Activated CD8-positive, alpha-beta memory T cell treated with anti-CD3 and anti-CD28 coated beads, Interleukin-2, amount 10 ng/mL, durations not matched to agents 7 days and 5 days (primary cell): ENCODE measurements around the gene TRAPPC6A. TPM values are rescaled to one million over a fixed set of nuclear protein-coding genes. Genes with fewer than 3 reads are reported as not detected.

Experiments
- ATAC-seq: fragments of 150-1000 bp; cut with Tn5 transposase; one replicate; pipeline ENCODE4 v1.10.0; 2021; ENCODE audit warnings: moderate library complexity
- CTCF ChIA-PET: fragments of 350-600 bp; sonication (Branson Sonifier 250); formaldehyde crosslinking; loops from one replicate; lab custom pipeline; 2021; ENCODE audit warnings: antibody characterized with exemption; lab: Charles Lee
- DNase-seq: peaks from one replicate; pipeline ENCODE4 v3.0.0-alpha.2; 2020
- H3K27ac Mint-ChIP-seq: one replicate; pipeline ENCODE4 v1.8.0; 2021; ENCODE audit warnings: mild to moderate bottlenecking, mixed read lengths
- H3K27me3 Mint-ChIP-seq: one replicate; pipeline ENCODE4 v1.8.0; 2021; ENCODE audit warnings: mixed read lengths
- H3K36me3 Mint-ChIP-seq: one replicate; pipeline ENCODE4 v1.8.0; 2021; ENCODE audit warnings: mild to moderate bottlenecking, mixed read lengths
- H3K4me1 Mint-ChIP-seq: one replicate; pipeline ENCODE4 v1.8.0; 2021; ENCODE audit warnings: mixed read lengths
- H3K4me3 Mint-ChIP-seq: one replicate; pipeline ENCODE4 v1.8.0; 2021; ENCODE audit warnings: mild to moderate bottlenecking, moderate library complexity, mixed read lengths
- H3K9me3 Mint-ChIP-seq: one replicate; pipeline ENCODE4 v1.8.0; 2022; ENCODE audit warnings: low read depth, mixed read lengths
- total RNA-seq, 2 experiments: library from RNA; stranded (reverse); gene quantifications; one replicate each; pipeline ENCODE4 v1.2.3, GENCODE V29; 2021

Gene TRAPPC6A
- total RNA-seq, 2 experiments from 2014 or later, result 50.3 to 50.6 TPM

DNA sequence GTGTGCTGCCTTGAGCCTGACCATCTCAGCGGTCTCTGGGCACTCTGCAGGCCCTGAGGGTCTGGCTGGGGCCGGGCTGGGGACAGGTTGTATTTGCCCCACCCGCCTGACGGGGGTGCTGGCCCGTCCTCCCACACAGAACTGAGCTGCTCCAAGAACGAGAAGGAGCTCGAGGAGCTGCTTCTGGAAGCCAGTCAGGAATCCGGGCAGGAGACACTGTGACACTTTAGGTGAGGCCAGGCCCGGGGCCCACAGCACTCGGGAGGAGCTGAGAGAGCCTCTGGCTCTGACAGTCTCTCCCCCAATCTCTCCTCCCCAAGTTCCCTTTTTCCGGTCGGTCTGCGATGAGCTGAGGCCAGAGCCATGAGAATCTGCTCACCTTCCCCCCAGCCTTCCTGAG, 31.8 kb downstream of the TRAPPC6A start:
- DNase-seq (no peak), ATAC-seq (no peak)
- Mint-ChIP-seq H3K4me3 (no peak overlapping the region), H3K27ac (no peak overlapping the region), H3K36me3 (peaks cover 1% of the 10 kb centered on the region), H3K27me3 (no peaks in the 10 kb centered on the region), H3K9me3 (no peaks in the 10 kb centered on the region), H3K4me1 (peaks cover 6% of the 10 kb centered on the region)
- CTCF ChIA-PET, result interaction anchor here (1.2 kb wide), 1 partner anchor 87 kb away, joined by 4 read pairs; no protein-coding TSS in a partner anchor

DNA sequence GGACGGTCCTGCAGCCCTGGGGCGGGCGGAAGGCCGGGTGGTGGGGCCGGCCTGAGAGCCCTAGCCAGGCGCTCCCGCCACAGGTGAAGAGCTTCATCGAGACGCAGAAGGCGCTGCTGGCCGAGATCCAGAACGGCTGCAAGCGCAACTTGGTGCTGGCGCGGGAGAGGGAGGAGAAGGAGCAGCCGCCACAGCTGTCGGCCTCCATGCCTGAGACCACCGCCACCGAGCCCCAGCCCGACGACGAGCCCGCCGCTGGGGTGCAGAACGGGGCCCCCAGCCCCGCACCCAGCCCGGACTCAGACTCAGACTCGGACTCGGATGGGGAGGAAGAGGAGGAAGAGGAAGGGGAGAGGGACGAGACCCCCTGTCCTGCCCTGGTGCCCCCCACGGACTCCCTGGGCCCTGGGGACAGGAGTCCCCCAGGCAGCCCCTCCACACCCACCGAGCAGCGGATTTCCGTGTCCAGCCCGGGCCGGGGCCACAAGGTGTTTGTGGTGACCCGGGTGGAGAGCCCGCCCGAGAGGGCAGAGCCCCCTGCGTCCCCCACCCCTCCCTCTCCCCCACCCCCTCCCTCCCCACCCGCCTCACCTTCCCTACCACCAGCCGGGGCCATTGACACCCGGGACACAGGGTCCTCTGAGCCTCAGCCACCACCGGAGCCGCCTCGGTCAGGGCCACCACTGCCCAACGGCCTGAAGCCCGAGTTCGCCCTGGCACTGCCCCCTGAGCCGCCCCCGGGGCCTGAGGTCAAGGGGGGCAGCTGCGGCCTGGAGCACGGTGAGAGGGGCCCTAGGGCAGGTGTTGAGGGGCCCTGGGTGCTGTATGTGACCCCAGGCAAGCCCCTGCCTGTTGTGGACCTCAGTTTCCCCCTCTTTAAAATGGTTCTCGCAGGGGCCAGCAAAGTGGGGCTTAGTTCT, 32.5 kb downstream of the TRAPPC6A start:
- CTCF ChIA-PET, result interaction anchor here (1.2 kb wide), 1 partner anchor 86 kb away, joined by 4 read pairs; no protein-coding TSS in a partner anchor
- H3K36me3 Mint-ChIP-seq, result peaks cover 1% of the 10 kb centered on the region
- H3K4me3 Mint-ChIP-seq, result no peak overlapping the region
- no peaks in the 10 kb centered on the region for H3K27me3 Mint-ChIP-seq
- no peak overlapping the region for H3K27ac Mint-ChIP-seq
- DNase-seq (no peak), ATAC-seq (no peak)
- no peaks in the 10 kb centered on the region for H3K9me3 Mint-ChIP-seq
- H3K4me1 Mint-ChIP-seq, result peaks cover 6% of the 10 kb centered on the region

DNA sequence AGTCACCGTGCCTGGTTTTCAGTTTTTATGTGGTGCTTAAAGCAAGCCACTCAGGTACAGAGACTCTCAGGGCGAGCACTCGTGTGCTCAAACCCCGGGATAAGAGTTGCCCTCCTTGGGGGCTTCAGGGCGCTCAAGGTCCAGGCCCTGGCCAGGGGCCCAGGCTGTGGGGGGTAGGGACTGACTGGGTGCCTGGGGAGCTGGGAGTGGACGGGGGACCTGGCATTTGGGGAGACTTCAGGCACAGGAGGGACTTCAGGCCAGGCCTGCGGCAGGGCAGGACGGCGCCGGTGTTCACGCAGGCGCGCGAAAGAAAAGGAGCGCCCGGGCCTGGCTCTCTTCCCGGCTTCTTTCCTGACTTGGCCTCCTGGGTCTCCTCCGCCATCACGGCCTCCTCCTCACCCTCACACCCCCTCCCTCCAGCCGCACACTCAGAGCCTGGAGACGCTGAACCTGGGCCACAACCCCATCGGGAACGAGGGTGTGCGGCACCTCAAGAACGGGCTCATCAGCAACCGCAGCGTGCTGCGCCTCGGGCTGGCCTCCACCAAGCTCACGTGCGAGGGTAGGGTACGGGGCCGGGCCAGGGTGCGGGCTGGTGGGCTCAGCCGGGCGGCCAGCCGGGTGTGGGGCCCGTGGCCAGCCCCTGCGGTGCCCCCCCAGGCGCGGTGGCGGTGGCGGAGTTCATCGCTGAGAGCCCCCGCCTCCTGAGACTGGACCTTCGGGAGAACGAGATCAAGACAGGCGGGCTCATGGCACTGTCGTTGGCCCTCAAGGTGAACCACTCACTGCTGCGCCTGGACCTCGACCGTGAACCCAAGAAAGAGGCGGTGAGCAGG, 33.4 kb downstream of the TRAPPC6A start:
- no peaks in the 10 kb centered on the region for H3K9me3 Mint-ChIP-seq
- CTCF ChIA-PET, result interaction anchor here (0.9 to 1.5 kb wide), 2 partner anchors 9 to 83 kb away, joined by 3 to 4 read pairs; no protein-coding TSS in a partner anchor
- no peaks in the 10 kb centered on the region for H3K27me3 Mint-ChIP-seq
- H3K36me3 Mint-ChIP-seq, result peaks cover 1% of the 10 kb centered on the region
- DNase-seq, result no peak
- ATAC-seq, result no peak
- H3K4me3 Mint-ChIP-seq, result no peak overlapping the region
- H3K4me1 Mint-ChIP-seq, result peaks cover 6% of the 10 kb centered on the region
- H3K27ac Mint-ChIP-seq, result no peak overlapping the region

DNA sequence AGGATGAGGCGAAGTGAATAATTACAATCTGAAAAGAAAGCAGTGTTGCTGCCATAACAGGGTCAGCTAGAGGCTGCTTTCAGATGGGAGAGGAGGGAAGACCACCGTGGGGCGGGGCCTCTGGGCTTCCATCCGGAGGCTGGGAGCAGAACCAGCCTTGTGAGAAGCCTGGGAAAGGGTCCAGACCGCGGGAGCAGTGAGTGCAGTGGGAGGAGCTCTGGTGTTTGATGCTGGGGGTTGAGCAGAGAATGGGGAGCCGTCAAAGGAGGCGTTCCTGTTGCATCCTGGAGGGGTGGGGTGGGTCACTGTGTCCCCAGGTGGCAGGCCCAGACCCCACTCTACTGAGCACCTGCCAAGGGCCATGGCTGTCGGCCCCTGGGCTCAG, 35.3 kb downstream of the TRAPPC6A start:
- Mint-ChIP-seq H3K27ac (no peak overlapping the region), H3K9me3 (no peaks in the 10 kb centered on the region), H3K27me3 (no peaks in the 10 kb centered on the region), H3K4me1 (no peaks in the 10 kb centered on the region), H3K36me3 (peaks cover 1% of the 10 kb centered on the region), H3K4me3 (no peak overlapping the region)
- no peak for ATAC-seq
- CTCF ChIA-PET, result interaction anchor here (0.8 to 1.4 kb wide), 3 partner anchors 12 to 18 kb away, joined by 3 to 4 read pairs (median 3); no protein-coding TSS in a partner anchor
- DNase-seq, result no peak

DNA sequence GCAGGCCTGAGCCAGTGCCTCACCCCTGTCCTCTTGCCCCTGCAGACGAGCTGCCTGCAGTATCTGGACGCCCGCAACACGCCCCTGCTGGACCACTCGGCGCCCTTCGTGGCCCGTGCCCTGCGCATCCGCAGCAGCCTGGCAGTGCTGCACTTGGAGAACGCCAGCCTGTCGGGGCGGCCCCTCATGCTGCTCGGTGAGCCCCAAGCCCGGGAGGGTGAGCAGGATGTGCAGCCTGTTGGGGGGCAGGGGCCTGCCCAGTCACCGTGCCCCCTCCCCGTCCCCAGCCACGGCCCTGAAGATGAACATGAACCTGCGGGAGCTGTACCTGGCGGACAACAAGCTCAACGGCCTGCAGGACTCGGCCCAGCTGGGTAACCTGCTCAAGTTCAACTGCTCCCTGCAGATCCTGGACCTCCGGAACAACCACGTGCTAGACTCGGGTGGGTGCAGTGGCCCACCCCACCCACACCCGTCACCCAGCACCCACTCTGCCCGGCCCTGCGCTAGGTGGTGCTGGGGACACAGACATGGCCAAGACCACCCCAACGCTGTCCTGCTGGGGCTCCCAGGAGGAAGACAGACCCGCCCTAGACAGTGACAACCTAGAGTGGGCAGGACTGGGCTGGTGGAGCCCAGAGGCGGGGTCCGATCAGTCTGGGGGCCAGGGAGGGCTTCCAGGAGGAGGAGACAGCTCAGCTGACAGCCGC, 35.9 kb downstream of the TRAPPC6A start:
- Mint-ChIP-seq H3K36me3 (peaks cover 1% of the 10 kb centered on the region), H3K9me3 (no peaks in the 10 kb centered on the region), H3K27me3 (no peaks in the 10 kb centered on the region), H3K4me1 (no peaks in the 10 kb centered on the region), H3K4me3 (no peak overlapping the region), H3K27ac (no peak overlapping the region)
- ATAC-seq (no peak), DNase-seq (no peak)
- CTCF ChIA-PET, result interaction anchor here (1.4 kb wide), 1 partner anchor 17 kb away, joined by 4 read pairs; no protein-coding TSS in a partner anchor

DNA sequence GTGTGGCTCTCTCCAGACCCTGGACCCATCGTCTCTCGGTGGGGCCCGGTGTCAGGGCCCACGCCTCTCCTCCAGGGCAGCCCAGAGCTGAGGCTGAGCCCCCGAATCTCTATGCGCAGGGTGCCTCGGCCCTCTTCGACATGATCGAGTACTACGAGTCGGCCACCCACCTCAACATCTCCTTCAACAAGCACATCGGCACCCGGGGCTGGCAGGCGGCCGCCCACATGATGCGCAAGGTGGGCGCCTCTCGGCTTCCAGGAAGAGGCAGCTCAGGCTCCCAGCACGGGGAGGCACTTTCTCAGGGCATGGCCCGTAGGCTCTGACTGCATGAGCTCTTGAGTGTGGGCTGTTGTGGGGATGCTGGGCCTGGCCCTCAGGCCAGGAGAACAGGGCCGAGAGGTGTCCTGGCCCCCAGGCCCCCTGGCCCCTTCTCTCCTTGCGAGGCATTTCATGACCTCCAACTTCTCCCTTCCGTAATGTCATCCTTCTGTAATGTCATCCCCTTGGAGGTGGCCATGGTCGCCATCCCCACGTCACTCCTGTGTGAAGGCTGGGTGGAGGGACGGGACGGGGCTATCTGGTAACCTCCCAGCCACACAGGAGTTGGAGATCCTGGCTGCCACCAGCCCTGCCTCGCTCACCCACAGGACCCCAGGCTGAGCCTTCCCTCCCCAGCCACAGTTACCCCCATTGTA, 36.7 kb downstream of the TRAPPC6A start:
- ATAC-seq, result no peak
- Mint-ChIP-seq H3K4me1 (peaks cover 3% of the 10 kb centered on the region), H3K27me3 (no peaks in the 10 kb centered on the region), H3K36me3 (peaks cover 1% of the 10 kb centered on the region), H3K4me3 (no peak overlapping the region), H3K27ac (no peak overlapping the region), H3K9me3 (no peaks in the 10 kb centered on the region)
- CTCF ChIA-PET, result no interaction called here
- no peak for DNase-seq

DNA sequence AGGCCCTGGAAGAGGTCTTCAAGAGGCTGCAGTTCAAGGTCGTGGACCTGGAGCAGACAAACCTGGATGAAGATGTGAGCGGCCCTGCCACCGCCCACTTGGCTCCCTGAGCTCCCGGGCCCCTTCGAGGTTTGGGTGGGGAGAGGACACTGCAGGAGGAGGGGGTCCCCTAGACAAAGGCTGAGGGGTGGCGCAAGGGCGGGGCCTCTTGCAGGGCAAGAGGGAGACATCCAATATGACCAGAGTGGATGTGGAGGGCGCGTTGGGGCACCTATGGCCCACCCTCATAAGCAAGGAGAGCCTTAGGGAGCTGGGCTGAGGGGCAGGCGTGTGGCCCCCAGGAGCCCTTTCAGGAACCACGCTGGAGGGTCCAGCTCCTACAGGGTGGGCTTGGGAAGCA, 37.5 kb downstream of the TRAPPC6A start:
- H3K27ac Mint-ChIP-seq, result no peak overlapping the region

DNA sequence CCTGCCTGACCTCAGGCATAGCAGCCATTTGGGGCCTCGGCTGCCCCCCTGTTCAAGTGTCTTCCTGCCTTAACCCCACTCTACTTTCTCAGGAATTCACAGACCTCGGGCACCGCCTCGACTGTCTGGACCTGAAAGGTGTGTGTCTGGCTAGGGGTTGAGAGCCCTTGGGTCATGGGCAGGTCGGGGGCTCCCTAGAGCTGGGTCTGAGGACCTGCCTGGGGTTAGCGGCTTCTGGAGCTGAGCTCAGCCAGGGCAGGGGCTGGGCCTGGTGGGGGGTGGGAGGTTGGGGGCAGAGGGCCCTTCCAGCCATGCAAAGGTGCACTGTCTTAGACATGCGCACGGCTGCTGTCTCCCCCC, 37.9 kb downstream of the TRAPPC6A start:
- H3K36me3 Mint-ChIP-seq, result peaks cover 1% of the 10 kb centered on the region
- H3K4me1 Mint-ChIP-seq, result peaks cover 5% of the 10 kb centered on the region
- no peak for DNase-seq
- no peaks in the 10 kb centered on the region for H3K27me3 Mint-ChIP-seq
- H3K27ac Mint-ChIP-seq, result no peak overlapping the region
- ATAC-seq, result no peak
- no peaks in the 10 kb centered on the region for H3K9me3 Mint-ChIP-seq
- CTCF ChIA-PET, result no interaction called here
- no peak overlapping the region for H3K4me3 Mint-ChIP-seq

More for the DNA sequence above, 37.5 kb downstream of the TRAPPC6A start:
- H3K4me3 Mint-ChIP-seq, result no peak overlapping the region
- no peaks in the 10 kb centered on the region for H3K27me3 Mint-ChIP-seq
- DNase-seq (no peak), ATAC-seq (no peak)
- peaks cover 1% of the 10 kb centered on the region for H3K36me3 Mint-ChIP-seq
- H3K9me3 Mint-ChIP-seq, result no peaks in the 10 kb centered on the region
- CTCF ChIA-PET, result no interaction called here
- H3K4me1 Mint-ChIP-seq, result peaks cover 5% of the 10 kb centered on the region

DNA sequence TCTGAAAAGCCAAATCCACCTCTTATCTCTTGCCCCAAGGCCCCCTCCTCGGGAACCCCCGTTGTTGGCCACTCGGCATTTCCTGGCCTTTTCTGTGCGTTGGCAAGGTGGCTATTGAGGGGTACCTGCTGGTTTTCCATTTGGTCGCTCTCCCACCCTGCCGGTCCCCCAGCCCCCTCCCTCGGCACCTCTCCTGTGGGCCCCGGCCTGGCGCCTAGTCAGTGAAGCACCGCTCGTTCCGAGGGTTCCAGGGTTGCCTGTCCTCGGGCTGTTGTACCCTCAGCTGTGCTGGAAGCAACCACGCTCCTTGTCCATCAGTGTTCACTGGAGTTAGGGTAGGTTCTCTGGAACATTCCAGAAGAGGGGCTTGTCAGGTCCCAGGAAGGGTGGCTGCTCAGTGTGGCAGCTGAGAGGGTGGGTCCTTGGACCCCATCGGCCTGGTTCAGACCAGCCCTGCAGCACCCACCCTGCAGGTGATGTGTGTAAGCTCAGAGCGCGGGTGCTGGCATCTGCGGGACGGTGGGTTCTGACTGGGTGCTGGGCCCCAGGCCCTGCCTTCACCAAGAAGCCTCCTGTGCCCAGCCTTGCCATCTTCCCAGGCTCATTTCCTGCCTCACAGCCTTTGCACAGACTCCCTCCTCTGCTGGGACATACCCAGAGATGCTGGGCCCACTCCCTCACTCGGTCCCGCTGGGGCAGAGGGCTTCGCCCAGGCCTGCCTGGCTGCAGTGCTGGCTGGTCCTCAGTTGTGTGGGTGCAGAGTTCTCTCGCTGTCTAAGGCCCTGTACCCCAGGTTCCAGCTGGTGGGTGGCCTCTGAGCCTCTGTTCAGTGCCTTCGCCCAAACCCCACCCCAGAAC, 38.5 kb downstream of the TRAPPC6A start:
- peaks cover 1% of the 10 kb centered on the region for H3K36me3 Mint-ChIP-seq
- peaks cover 5% of the 10 kb centered on the region for H3K4me1 Mint-ChIP-seq
- DNase-seq (no peak), ATAC-seq (no peak)
- no peak overlapping the region for H3K27ac Mint-ChIP-seq
- no peaks in the 10 kb centered on the region for H3K27me3 Mint-ChIP-seq
- H3K9me3 Mint-ChIP-seq, result no peaks in the 10 kb centered on the region
- H3K4me3 Mint-ChIP-seq, result no peak overlapping the region
- CTCF ChIA-PET, result interaction anchor here (0.7 kb wide), 1 partner anchor 48 kb away, joined by 3 read pairs; no protein-coding TSS in a partner anchor

DNA sequence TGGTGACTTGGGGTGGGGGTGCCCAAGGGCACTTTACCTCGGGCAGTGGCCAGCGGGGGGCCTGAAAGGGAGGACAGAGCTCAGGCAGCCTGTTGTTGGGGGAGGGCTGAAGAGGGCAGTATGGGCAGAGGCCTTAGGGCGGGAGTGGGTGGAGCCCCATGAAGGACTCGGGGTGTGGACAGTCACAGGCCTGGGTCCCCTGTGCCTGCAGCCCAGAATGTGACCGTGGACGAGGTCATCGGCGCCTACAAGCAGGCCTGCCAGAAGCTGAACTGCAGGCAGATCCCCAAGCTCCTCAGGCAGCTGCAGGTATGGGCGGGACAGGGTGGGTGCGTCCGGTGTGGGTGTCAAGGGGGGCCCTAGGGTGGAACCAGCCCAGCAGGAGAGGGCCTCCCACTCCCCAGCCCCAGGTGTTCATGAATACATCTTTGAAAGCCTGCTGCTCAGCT, 39.7 kb downstream of the TRAPPC6A start:
- H3K4me1 Mint-ChIP-seq, result peaks cover 5% of the 10 kb centered on the region

DNA sequence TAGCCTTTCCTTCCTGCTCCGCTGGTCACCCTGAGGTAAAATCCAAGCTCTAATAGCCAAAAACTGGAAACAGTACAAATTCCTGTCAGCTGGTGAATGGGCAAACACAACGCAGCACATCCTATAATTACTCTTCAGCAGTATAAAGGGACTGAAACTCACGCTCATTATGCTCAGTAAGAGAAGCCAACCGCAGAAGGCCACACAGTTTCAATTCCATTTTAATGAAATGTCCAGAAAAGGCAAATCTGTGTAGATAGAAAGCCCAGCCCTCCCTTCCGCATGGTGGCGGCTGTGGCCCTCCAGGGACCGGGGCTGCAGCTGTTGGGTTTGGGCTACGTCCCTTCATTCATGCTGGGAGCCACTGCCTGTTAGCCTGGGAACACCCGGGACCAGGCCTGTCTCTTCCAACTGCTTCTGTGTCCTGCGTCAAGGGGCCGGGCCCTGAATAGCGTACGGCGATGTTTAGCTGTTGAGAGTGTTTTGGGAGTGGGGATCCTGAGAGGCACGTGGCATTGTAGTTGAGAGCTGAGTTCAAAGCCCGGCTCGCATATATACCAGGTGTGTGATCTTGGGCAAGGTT, 40.8 kb downstream of the TRAPPC6A start:
- Mint-ChIP-seq H3K4me3 (no peak overlapping the region), H3K9me3 (no peaks in the 10 kb centered on the region), H3K4me1 (peaks cover 5% of the 10 kb centered on the region), H3K36me3 (no peaks in the 10 kb centered on the region), H3K27ac (no peak overlapping the region), H3K27me3 (no peaks in the 10 kb centered on the region)
- CTCF ChIA-PET, result interaction anchor here (0.7 to 1.2 kb wide), 2 partner anchors 11 to 34 kb away, joined by 3 to 6 read pairs; no protein-coding TSS in a partner anchor
- ATAC-seq (no peak), DNase-seq (no peak)

More for the DNA sequence above, 39.7 kb downstream of the TRAPPC6A start:
- DNase-seq, result no peak
- H3K9me3 Mint-ChIP-seq, result no peaks in the 10 kb centered on the region
- no peak for ATAC-seq
- CTCF ChIA-PET, result interaction anchor here (0.7 to 1.2 kb wide), 2 partner anchors 13 to 49 kb away, joined by 3 to 6 read pairs; no protein-coding TSS in a partner anchor
- peaks cover 1% of the 10 kb centered on the region for H3K36me3 Mint-ChIP-seq
- H3K27ac Mint-ChIP-seq, result no peak overlapping the region
- H3K4me3 Mint-ChIP-seq, result no peak overlapping the region
- no peaks in the 10 kb centered on the region for H3K27me3 Mint-ChIP-seq
